ENCODE results near the gene RCCD1. TPM values are rescaled to one million over a fixed set of nuclear protein-coding genes. Genes with fewer than 3 reads are reported as not detected.
A peak's percentile ranks its signal among the peaks of the same experiment; 100 is the strongest.

The RCCD1 gene
- total RNA-seq, 1 donor from 2014 or later, result 10.8 TPM

GRCh38 chr15:90936823-90937222, 17.9 kb upstream of the RCCD1 start:
- intact Hi-C loops (cut with DNase I), result no loop called here

GRCh38 chr15:90938261-90938660, 16.4 kb upstream of the RCCD1 start:
- DNase-seq (ENCODE audit: low spot score), result no peak
- intact Hi-C loops (cut with DNase I), result no loop called here

More at GRCh38 chr15:90936823-90937222, 17.9 kb upstream of the RCCD1 start:
- DNase-seq (ENCODE audit: low spot score), result no peak

- intact Hi-C loops (cut with DNase I), result no loop called here
- DNase-seq (ENCODE audit: low spot score), result no peak
Observed at GRCh38 chr15:90939756-90940155, 14.9 kb upstream of the RCCD1 start.

GRCh38 chr15:90941038-90941437, 13.6 kb upstream of the RCCD1 start:
- intact Hi-C loops (cut with DNase I), result no loop called here
- no peak for DNase-seq (ENCODE audit: low spot score)

GRCh38 chr15:90942354-90943120, 12.1 kb upstream of the RCCD1 start:
- DNase-seq (ENCODE audit: low spot score), result no peak
- intact Hi-C loops (cut with DNase I), result no loop called here

- no peak for DNase-seq (ENCODE audit: low spot score)
- intact Hi-C loops (cut with DNase I), result no loop called here
Observed at GRCh38 chr15:90945091-90945490, 9.6 kb upstream of the RCCD1 start.

GRCh38 chr15:90946538-90946937, 8.1 kb upstream of the RCCD1 start:
- intact Hi-C loops (cut with DNase I), result no loop called here
- no peak for DNase-seq (ENCODE audit: low spot score)

- DNase-seq (ENCODE audit: low spot score), result no peak
- intact Hi-C loops (cut with DNase I), result no loop called here
Observed at GRCh38 chr15:90946941-90947576, 7.6 kb upstream of the RCCD1 start.

- intact Hi-C loops (cut with DNase I), result no loop called here
- DNase-seq (ENCODE audit: low spot score), result no peak
Observed at GRCh38 chr15:90947577-90948357, 6.9 kb upstream of the RCCD1 start.

GRCh38 chr15:90948506-90948905, 6.2 kb upstream of the RCCD1 start:
- no peak for DNase-seq (ENCODE audit: low spot score)
- intact Hi-C loops (cut with DNase I), result no loop called here

GRCh38 chr15:90949979-90950675, 4.6 kb upstream of the RCCD1 start:
- intact Hi-C loops (cut with DNase I), result no loop called here

GRCh38 chr15:90950676-90951075, 4.0 kb upstream of the RCCD1 start:
- intact Hi-C loops (cut with DNase I), result no loop called here
- no peak for DNase-seq (ENCODE audit: low spot score)

More at GRCh38 chr15:90949979-90950675, 4.6 kb upstream of the RCCD1 start:
- no peak for DNase-seq (ENCODE audit: low spot score)

- DNase-seq (ENCODE audit: low spot score), result peak; percentile 61
- intact Hi-C loops (cut with DNase I), result no loop called here
Observed at GRCh38 chr15:90952901-90953677, 1.6 kb upstream of the RCCD1 start.

- peak; percentile 39 for DNase-seq (ENCODE audit: low spot score)
- intact Hi-C loops (cut with DNase I), result no loop called here
Observed at GRCh38 chr15:90953947-90954711, 555 bp upstream of the RCCD1 start.

- intact Hi-C loops (cut with DNase I), result loop anchor here (2.0 kb wide), 3 partner anchors 39 to 315 kb away; partner anchors contain the start of genes PRC1 and VPS33B
- DNase-seq (ENCODE audit: low spot score), result peak; percentile 69
Observed at GRCh38 chr15:90955624-90956273, 1.1 kb downstream of the RCCD1 start.

- intact Hi-C loops (cut with DNase I), result loop anchor here (2.0 kb wide), 3 partner anchors 38 to 314 kb away; partner anchors contain the start of genes PRC1 and VPS33B
- DNase-seq (ENCODE audit: low spot score), result peak; percentile 88
Observed at GRCh38 chr15:90956274-90957030, 1.8 kb downstream of the RCCD1 start.
